AG10803 (cell line): ENCODE measurements around the gene EID2.

Source experiments
- DNase-seq: peaks from one replicate; pipeline ENCODE4 v3.0.0; 2010; ENCODE audit warnings: low read depth
- H3K4me3 ChIP-seq: 2 replicates; pipeline ENCODE4 v1.5.1; 2011; ENCODE audit warnings: mild to moderate bottlenecking, low read length, control low read depth
- CTCF ChIP-seq: conservative IDR thresholded peaks from 2 replicates; pipeline ENCODE4 v1.5.1; 2011; ENCODE audit warnings: mild to moderate bottlenecking, low read length, control low read depth, inconsistent platforms

The EID2 gene

DNA sequence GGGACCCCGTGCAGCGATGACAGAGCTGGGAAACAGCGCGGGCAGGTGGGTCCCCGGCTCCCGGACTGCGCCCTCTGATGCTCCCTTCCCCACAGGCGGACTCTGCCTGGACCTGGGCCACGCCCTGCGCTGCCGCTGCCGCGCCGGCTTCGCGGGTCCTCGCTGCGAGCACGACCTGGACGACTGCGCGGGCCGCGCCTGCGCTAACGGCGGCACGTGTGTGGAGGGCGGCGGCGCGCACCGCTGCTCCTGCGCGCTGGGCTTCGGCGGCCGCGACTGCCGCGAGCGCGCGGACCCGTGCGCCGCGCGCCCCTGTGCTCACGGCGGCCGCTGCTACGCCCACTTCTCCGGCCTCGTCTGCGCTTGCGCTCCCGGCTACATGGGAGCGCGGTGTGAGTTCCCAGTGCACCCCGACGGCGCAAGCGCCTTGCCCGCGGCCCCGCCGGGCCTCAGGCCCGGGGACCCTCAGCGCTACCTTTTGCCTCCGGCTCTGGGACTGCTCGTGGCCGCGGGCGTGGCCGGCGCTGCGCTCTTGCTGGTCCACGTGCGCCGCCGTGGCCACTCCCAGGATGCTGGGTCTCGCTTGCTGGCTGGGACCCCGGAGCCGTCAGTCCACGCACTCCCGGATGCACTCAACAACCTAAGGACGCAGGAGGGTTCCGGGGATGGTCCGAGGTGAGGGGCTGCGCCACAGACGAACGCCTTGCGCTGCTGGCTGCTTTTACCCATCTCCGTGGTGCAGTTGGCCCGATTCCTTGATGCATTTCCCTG lies 32.8 kb downstream of the EID2 start:
- H3K4me3 ChIP-seq: peak overlapping the region; percentile 58
- no peak for TF ChIP-seq CTCF
- DNase-seq: peak; percentile 51

DNA sequence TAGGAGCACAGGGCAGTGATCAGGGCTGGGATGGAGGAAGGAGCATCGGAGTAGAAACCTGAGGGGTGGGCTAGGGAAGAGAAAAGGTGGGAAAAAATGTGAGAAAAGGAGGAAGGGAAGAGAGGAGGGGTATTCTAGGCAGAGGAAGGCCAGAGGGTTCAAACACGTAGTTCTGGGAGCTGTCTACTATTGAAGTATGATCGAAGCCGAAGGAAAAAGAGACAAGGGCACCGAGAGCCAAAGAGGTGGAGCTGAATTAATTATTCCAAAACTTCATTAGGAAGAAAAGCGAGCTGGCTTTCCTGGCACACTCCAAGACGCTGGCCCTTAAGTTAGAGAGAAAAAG lies 33.4 kb downstream of the EID2 start:
- H3K4me3 ChIP-seq: peak overlapping the region; percentile 29; the same call in 1 of the 2 replicates
- no peak for TF ChIP-seq CTCF

DNA sequence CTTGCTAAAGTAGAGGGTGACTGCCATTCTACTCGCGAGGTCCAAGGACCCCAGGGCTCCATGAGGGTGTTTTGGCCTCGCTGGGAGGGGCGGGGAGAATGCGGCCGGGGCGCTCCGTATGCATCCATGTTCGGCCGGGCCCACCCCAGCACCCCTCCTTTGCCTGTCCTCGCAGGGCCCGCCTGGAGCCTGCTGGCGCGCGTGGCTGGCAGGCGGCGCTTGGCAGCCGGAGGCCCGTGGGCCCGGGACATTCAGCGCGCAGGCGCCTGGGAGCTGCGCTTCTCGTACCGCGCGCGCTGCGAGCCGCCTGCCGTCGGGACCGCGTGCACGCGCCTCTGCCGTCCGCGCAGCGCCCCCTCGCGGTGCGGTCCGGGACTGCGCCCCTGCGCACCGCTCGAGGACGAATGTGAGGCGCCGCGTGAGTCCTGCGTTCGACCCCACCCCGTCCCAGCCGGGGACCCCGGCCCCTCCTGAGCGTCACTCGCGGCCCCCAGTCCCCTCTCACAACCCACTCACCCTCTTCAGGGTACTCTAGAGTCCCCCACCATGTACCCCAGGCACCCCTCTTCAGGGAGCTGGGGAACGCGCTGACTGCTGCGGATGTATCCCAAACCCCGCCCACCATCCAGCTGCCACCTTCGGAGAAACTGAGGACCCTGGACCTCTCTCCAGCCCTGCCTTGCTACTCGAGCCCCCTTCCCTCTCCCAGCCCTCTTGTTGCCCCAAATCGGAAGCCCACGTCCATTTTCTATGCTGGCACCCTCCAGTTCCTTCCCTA lies 37.1 kb downstream of the EID2 start:
- H3K4me3 ChIP-seq: no peak overlapping the region
- peak; percentile 73 for DNase-seq

More for the DNA sequence above, 33.4 kb downstream of the EID2 start:
- DNase-seq: no peak

GRCh38 chr19:39501340-39501739 lies 38.6 kb downstream of the EID2 start:
- no peak for DNase-seq
- no peak for TF ChIP-seq CTCF
- no peak overlapping the region for H3K4me3 ChIP-seq

More for the DNA sequence above, 37.1 kb downstream of the EID2 start:
- peak; percentile 22; the same call in 1 of the 2 replicates for TF ChIP-seq CTCF

DNA sequence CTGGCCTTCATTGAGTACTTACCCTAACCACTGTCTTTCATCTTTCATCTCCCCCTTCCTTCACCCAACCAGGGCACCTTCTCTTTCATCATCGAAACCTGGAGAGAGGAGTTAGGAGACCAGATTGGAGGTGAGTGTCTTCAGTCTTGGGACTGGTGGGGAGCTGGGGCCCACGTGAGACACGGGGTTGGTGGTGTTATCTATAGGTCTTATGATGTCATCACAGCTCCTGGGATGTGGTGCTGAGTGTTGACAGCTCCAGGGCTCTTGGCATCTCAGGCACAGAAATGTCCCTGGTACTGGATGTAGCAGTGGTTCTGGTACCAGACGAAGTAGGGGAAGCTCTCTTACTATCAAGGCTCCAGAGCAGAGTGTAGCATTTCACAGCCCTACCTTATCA lies 39.4 kb downstream of the EID2 start:
- TF ChIP-seq CTCF: no peak
- H3K4me3 ChIP-seq: no peak overlapping the region
- no peak for DNase-seq

DNA sequence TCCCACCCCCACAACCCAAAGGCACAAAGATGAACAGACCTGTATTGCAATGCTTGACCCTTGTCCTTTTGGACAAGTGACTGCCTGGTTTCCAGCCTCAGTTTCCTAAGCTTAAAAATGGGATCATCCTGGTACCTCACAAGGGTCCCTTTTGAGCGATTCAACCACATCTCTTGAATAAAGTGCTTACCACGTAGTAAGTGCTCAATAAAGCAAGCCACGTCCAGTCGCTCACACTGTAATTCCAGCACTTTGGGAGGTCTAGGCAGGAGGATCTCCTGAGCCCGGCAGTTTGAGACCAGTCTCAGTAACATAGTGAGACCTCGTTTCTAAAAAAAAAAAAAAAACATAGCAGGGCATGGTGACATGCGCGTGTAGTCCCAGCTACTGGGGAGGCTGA lies 40.0 kb downstream of the EID2 start:
- H3K4me3 ChIP-seq: no peak overlapping the region
- no peak for DNase-seq
- no peak for TF ChIP-seq CTCF
